ENCODE data around the gene DNAH14.

DNA sequence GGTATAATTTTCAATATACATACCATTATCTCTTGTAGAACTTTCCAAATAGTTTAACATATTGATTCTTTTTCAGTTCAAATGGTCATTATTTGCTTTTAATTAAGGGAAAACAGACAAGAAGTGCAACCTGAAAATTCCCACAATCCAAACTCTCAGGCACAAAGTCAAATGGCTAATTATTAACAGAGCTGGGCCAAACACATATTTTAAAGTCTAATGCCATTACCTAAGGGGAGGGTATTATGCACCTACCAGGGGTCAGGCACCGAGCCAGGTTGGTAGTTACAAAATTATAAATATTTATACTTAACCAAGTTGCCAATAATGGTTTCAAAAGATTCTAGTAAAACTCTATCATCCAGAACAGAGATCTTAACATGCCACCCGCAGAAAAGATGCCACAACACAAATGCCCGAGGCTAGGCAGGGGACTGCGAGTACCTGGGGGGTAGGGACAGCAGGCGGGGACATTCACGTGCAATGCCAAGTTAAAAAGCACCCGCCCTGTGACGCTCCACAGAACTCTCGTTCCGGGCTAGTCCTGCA is 483.4 kb downstream of the DNAH14 start:
- TF ChIP-seq, protein P1, sequence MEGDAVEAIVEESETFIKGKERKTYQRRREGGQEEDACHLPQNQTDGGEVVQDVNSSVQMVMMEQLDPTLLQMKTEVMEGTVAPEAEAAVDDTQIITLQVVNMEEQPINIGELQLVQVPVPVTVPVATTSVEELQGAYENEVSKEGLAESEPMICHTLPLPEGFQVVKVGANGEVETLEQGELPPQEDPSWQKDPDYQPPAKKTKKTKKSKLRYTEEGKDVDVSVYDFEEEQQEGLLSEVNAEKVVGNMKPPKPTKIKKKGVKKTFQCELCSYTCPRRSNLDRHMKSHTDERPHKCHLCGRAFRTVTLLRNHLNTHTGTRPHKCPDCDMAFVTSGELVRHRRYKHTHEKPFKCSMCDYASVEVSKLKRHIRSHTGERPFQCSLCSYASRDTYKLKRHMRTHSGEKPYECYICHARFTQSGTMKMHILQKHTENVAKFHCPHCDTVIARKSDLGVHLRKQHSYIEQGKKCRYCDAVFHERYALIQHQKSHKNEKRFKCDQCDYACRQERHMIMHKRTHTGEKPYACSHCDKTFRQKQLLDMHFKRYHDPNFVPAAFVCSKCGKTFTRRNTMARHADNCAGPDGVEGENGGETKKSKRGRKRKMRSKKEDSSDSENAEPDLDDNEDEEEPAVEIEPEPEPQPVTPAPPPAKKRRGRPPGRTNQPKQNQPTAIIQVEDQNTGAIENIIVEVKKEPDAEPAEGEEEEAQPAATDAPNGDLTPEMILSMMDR (IDR thresholded peaks at IDR 0.05) = no peak
- no peak for TF ChIP-seq SMC3 (IDR thresholded peaks at IDR 0.05)

Data from A549 (cell line).